GM18520 (cell line): ENCODE results near the gene SIRT5.

Experiments used
- ATAC-seq: cut with Tn5 transposase; IDR thresholded peaks from one replicate; pipeline ENCODE4 v1.9.1; 2021; ENCODE audit not compliant: unreplicated experiment

Gene SIRT5

DNA sequence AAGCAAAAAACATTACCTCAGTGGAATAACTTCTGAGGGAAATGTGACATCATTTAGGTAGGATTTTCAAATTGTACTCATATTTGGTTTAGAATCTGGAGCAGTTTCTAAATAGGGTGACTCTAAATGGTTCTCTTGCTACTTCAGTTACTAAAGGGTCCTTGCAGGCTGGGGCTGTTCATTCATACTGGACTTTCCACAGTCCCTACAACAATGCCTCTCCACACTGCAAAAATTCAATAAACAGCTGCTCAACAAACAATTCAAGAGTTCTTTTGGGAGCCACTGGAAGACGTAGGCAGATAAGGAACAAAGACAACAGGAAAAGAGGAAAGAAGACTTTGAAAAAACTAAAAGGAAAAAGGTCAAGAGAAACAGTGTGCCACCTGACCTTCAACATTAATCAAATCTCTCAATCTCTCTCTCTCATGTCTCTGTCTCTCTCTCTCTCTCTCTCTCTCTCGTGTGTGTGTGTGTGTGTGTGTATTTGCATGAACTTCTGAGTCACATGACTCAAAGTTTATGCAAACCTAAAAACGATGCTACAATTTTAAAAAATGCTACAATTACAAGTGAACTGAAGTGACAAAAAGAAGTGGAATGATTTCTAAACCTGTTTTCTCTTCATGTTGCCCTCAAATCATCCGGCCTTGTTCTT is 55.2 kb downstream of the SIRT5 start:
- ATAC-seq, result no peak

DNA sequence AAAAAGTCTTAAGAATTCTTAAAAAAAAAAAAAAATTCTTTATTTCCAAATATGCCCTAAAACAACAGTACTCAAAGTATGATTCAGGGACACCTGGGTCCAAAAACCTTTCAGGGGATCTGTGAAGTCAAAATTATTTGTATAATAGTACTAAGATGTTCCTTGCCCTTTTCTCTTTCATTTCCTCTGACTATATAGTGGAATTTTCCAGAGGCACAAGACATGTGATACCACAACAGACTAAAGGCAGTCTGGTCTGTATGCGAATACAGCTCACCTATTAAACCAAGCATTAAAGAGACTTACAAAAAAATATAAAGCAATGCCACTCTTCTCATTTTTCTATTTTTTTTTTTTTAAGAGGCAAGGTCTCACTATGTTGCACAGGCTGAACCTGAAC is 56.1 kb downstream of the SIRT5 start:
- no peak for ATAC-seq

DNA sequence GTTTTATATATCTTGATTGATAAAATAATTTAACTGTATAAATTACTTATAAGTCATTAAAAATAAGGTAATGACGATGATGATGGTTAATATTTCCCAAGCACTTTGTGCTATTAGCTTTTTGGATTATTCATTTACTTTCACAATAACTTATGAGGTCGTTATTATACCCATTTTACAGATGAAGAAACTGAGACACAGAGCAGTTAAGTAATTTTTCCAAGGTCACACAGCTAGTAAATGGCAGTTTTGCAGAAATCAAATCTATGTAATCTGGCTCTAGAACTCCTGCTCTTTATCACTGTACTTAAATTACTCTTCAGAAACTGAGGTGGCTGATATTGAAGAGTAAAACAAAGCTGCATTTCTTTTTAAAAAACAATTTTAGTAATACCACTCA is 58.9 kb downstream of the SIRT5 start:
- no peak for ATAC-seq

DNA sequence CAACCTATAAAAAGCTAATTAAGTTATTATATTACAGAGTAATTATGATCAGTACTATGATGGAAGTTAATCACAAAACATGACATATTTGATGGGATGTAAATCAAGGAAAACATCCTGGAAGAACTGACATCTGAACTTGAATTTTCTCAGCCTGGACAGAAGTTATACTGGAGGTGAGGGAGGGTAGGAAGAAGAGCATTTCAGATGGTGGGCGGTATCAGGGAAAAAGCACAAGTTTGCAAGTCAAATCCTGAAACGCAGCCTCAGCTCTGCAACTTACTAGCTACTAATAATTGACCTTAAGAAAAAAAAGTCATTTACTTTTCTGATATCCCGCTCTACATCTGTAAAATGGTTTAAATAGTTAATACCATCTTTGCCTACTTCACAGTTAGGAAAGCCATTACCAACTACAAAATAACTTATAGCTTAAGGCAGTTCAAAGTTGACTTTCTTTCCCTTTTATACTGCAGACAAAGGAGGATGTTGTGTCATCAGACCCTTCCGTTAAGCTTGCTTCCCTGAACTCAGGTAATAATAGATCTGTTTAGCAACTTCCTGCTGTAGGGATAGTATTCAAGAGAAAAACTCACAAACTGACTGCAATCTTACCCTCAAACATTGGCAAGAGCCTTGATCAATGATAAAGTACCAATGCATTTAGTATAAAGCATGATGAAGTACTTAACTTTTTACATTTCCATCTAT is 61.7 kb downstream of the SIRT5 start:
- no peak for ATAC-seq

DNA sequence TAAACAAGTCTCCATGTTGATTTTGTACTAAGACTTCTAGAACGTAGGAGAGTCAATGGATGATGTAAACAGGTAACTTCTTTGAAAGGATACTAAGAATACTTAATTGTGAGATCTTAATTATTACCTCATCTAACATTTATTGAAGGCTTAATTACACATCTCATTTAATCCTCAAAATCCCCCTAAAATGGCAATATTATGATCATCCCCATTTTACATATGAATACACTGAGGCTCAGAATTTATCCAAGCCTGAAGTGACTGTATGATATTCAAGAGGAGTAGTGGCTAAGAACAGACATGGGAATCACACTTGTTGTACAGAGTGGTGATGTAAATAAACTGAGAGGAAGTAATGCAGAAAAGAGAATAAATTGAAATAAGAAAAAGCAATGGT is 63.6 kb downstream of the SIRT5 start:
- no peak for ATAC-seq

- no peak for ATAC-seq
Measured at GRCh38 chr6:13638626-13639025, 64.2 kb downstream of the SIRT5 start.

DNA sequence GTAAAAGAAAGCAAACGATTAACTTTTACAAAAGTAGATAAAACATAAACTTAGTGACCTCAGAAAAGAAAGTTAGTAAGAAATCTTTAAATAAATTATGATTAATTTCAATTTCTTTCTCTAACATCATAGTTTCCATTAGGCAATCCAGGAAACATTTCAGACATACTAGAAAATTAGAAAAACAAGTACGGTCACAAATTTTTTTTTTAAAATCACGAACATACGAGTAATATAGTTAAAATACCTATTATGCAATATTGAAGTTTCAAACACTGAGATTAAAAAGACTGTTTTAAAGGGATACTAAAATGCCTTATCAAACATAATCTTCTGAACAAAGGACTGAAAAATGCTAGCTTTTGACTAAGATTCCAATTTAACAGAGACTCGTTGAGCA is 66.9 kb downstream of the SIRT5 start:
- no peak for ATAC-seq

GRCh38 chr6:13643125-13643524 is 68.7 kb downstream of the SIRT5 start:
- no peak for ATAC-seq

DNA sequence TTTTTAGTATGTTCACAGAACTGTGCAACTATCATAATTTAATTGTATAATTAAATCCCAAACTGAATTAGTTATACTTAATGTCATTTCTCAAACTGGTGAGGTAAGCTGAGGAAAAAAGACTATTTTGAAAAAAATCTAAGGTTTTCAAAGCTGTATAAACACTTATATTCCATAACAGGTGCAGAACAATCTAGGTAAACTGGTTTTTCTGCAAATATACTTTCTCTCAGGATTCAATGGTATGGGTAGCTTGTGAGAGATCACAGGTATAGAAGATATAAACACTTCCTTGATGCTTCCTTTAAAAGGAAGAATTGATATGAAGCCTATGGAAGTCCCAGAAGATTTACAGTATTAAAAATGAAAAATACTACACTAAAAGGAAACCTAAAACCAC is 74.4 kb downstream of the SIRT5 start:
- ATAC-seq, result no peak

- ATAC-seq, result no peak
Measured at GRCh38 chr6:13649393-13649792, 75.0 kb downstream of the SIRT5 start.

DNA sequence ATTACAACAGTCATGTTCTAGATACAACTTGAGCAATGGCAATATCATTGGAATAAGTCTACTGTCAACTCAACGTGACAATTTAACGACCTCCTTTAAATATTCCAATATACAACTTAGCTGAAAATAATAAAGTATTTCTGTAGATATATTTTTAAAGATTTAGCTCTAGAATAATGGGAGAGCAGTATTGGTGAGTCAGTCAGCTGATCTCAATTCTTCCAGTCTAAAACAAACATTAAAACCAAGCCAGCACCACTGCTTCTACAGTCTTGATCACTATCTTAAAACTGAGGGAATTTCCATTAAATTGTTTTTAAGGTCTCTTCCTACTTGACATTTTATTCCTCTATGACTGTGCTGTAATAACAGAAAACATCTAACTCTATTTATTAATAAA is 78.9 kb downstream of the SIRT5 start:
- ATAC-seq, result no peak

- ATAC-seq, result no peak
Measured at GRCh38 chr6:13654496-13654895, 80.1 kb downstream of the SIRT5 start.

DNA sequence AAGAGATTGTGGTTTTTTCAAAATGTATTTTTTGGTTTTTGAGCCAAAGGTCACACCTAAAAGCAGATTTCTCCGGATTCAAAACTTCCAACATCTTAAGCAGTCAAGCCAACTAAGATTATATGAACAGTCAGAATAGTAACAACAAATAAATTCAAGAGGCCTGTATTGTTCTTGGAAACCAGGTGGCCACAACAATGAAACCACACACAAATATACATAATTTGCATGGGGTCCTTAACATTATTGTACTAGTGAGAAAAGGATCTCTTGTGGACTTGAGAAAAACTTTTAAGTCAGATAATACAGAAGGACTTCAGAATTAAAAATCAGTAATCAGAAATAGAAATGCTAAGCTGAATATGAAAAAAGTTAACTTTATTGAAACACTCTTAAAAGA is 81.3 kb downstream of the SIRT5 start:
- ATAC-seq, result no peak

DNA sequence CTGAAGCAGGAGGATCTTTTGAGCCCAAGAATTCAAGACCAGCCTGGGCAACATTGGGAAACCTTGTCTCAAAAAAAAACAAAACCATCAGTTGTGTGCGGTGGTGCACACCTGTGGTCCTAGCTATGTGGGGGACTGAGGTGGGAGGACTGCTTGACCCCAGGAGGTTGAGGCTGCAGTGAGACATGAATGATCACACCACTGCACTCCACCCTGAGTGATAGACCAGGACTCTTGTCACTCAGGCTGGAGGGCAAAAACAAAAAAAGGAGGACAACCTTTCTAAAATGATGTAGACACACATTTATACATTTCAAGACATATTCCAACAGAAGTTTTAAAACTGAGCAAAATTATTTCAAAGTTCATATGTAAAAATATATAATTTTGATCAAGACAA is 85.9 kb downstream of the SIRT5 start:
- no peak for ATAC-seq

DNA sequence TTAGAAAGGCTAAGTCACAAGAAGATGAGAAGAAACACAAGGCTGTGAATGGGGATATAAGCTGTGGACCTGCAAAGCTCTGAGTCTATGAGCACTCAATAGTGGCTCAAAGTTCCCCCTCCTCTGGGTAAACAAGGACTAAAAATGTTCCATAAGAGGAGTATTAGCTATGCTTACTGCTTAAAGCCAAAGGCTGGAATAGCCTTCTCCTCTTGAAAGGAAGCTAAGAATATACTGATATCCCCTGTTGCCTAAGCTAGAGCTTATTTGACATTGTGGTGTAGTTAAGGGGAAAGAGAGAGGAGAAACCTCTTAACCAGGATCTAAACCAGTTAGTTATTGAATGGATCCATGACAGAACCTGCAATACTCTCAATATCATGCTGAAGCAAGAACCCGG is 86.5 kb downstream of the SIRT5 start:
- no peak for ATAC-seq

DNA sequence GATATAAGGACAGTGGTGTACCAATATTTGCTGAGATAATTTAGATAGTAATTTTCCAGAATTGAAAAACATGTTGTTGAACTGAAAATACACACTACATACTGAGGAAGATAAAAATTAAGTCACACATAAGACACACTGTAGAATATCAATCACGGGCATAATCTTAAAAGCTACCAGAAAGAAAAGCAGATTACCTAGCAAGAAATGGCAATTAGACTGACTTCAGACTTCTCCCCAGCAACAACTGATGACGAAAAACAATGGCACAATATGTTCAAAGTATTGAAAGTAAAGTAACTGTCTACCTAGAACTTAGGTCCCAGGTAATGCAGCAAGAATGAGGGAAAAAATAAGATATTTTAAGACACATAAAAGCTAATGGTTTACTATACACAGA is 87.2 kb downstream of the SIRT5 start:
- ATAC-seq, result no peak

- no peak for ATAC-seq
Measured at GRCh38 chr6:13662651-13663334, 88.4 kb downstream of the SIRT5 start.

- ATAC-seq, result no peak
Measured at GRCh38 chr6:13663986-13664385, 89.6 kb downstream of the SIRT5 start.
